ENCODE data around the gene ASS1. TPM values are rescaled to one million over a fixed set of nuclear protein-coding genes. Genes with fewer than 3 reads are reported as not detected.

Gene ASS1
- total and polyA plus RNA-seq, 2 donors (not counting 1 experiment from before 2014, with no cell fraction given): 0.30 to 0.44 TPM

DNA sequence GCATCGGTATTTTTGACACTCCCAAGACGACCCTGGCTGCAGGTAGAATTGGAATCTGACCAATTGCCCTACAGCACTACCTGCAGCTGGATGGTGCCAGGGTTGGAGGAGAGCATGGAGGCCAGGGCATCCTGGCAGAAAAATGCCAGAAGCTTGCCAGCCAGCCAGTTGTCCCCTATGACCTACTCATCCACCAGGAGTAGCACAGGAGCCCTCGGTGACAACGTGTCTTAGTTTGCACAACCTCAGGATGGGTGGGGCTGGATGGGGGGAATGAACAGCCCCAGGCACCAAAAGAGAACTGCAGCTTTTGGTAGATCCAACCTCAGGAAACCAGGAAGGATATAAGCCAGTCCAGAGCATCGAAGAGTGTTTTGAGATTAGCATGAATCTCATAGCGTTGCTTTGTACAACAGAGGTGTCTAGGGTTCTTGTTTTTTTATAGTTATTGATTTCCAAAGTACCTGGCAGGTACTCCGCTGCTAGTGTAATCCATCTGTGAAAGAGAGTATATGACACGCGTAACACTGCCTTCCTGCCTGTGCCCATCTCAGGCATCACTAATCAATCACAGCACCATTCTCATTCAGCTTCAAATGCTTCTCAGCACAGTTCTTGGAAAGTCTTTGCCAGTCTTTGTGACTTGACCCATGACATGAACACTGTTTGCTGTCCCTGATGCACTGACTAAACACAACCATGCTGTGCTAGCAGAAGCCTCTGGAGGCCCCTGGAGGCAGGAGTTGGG lies 36.7 kb upstream of the ASS1 start:
- ChIA-PET POLR2A (no interaction called here), CTCF (no interaction called here)
- no peaks in the 10 kb centered on the region for H4K20me1 ChIP-seq (ENCODE audit: control insufficient read depth, insufficient read depth, low read length, poor library complexity, severe bottlenecking)
- no peaks in the 10 kb centered on the region for H3K79me2 ChIP-seq (ENCODE audit: control insufficient read depth, insufficient read depth, low read length)
- no peak for ATAC-seq (ENCODE audit: low read depth)
- Mint-ChIP-seq H3K4me3 (no peak overlapping the region), H3K9me3 (ENCODE audit: insufficient read depth) (no peaks in the 10 kb centered on the region), H3K27me3 (peaks cover 4% of the 10 kb centered on the region), H3K4me1 (no peaks in the 10 kb centered on the region), H3K27ac (no peak overlapping the region)
- H3K4me1 ChIP-seq (ENCODE audit: control insufficient read depth in 2 of 2, insufficient read depth in 2 of 2, low read length in 2 of 2): no peaks in the 10 kb centered on the region
- no peak for TF ChIP-seq EZH2 (IDR thresholded peaks at IDR 0.05; ENCODE audit: borderline replicate concordance, insufficient read depth, low read depth, low read length, poor library complexity, severe bottlenecking)
- TF ChIP-seq, protein P1, sequence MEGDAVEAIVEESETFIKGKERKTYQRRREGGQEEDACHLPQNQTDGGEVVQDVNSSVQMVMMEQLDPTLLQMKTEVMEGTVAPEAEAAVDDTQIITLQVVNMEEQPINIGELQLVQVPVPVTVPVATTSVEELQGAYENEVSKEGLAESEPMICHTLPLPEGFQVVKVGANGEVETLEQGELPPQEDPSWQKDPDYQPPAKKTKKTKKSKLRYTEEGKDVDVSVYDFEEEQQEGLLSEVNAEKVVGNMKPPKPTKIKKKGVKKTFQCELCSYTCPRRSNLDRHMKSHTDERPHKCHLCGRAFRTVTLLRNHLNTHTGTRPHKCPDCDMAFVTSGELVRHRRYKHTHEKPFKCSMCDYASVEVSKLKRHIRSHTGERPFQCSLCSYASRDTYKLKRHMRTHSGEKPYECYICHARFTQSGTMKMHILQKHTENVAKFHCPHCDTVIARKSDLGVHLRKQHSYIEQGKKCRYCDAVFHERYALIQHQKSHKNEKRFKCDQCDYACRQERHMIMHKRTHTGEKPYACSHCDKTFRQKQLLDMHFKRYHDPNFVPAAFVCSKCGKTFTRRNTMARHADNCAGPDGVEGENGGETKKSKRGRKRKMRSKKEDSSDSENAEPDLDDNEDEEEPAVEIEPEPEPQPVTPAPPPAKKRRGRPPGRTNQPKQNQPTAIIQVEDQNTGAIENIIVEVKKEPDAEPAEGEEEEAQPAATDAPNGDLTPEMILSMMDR (IDR thresholded peaks at IDR 0.05): no peak
- H3K4me2 ChIP-seq (replicated peaks; ENCODE audit: low read depth, low read length, poor library complexity, severe bottlenecking): no peak overlapping the region
- no peak overlapping the region for H3K27ac ChIP-seq (ENCODE audit: low read length in 2 of 2)
- no peak overlapping the region for H3K9ac ChIP-seq (ENCODE audit: low read length)
- no peak overlapping the region for H3K4me3 ChIP-seq (ENCODE audit: control extremely low read depth in 1 of 5, extremely low read depth in 1 of 5, insufficient read depth in 1 of 5, low read depth in 2 of 5, low read length in 4 of 5)
- DNase-seq: no peak
- intact Hi-C loops (cut with micrococcal nuclease): no loop called here
- H2AFZ ChIP-seq (ENCODE audit: insufficient read depth, low read depth, low read length, poor library complexity, severe bottlenecking): no peak overlapping the region
- no peaks in the 10 kb centered on the region for H3K27me3 ChIP-seq (replicated peaks in 1 of 4; ENCODE audit: control extremely low read depth in 1 of 4, control insufficient read depth in 3 of 4, insufficient read depth in 4 of 4, low read length in 3 of 4)
- H3K36me3 ChIP-seq (replicated peaks in 1 of 2; ENCODE audit: control extremely low read depth in 1 of 2, control insufficient read depth in 1 of 2, extremely low read depth in 1 of 2, insufficient read depth in 2 of 2, low read length in 1 of 2): no peaks in the 10 kb centered on the region
- peaks cover 0 to 4% (median 0%) of the 10 kb centered on the region in 3 donors for H3K9me3 ChIP-seq (ENCODE audit: control extremely low read depth in 1 of 3, control insufficient read depth in 2 of 3, insufficient read depth in 1 of 3, low read length in 2 of 3)
- WGBS (ENCODE audit: insufficient coverage): 67% methylated on average over 3 of the region's 9 CpGs

DNA sequence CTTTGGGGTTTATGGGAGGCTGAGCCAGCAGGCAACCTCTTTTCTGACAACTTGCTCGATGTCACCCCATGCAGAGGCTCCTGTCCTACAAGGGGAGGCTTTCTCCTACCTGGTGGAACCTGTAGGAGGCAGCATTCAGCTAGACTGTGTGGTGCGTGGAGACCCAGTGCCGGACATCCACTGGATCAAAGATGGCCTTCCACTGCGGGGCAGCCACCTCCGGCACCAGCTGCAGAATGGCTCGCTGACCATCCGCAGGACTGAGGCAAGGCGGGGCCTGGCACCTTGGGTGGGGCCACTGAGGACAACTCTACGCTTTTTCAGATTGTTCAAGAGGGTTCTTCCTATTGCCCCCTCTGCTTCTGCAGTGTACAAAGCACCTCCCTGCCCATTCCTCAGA lies 36.1 kb upstream of the ASS1 start:
- DNase-seq: no peak
- WGBS (ENCODE audit: insufficient coverage): 94% methylated on average over 9 of the region's 9 CpGs
- POLR2A ChIA-PET: no interaction called here

More for the DNA sequence above, 36.1 kb upstream of the ASS1 start:
- no peak overlapping the region for H3K27ac Mint-ChIP-seq
- no peaks in the 10 kb centered on the region for H3K79me2 ChIP-seq (ENCODE audit: control insufficient read depth, insufficient read depth, low read length)
- no peaks in the 10 kb centered on the region for H3K36me3 ChIP-seq (replicated peaks in 1 of 2; ENCODE audit: control extremely low read depth in 1 of 2, control insufficient read depth in 1 of 2, extremely low read depth in 1 of 2, insufficient read depth in 2 of 2, low read length in 1 of 2)
- H3K4me1 ChIP-seq (ENCODE audit: control insufficient read depth in 2 of 2, insufficient read depth in 2 of 2, low read length in 2 of 2): no peaks in the 10 kb centered on the region
- no peak overlapping the region for H3K4me2 ChIP-seq (replicated peaks; ENCODE audit: low read depth, low read length, poor library complexity, severe bottlenecking)
- H3K4me1 Mint-ChIP-seq: no peaks in the 10 kb centered on the region
- H3K9me3 Mint-ChIP-seq (ENCODE audit: insufficient read depth): no peaks in the 10 kb centered on the region
- no peak for TF ChIP-seq EZH2 (IDR thresholded peaks at IDR 0.05; ENCODE audit: borderline replicate concordance, insufficient read depth, low read depth, low read length, poor library complexity, severe bottlenecking)
- TF ChIP-seq, protein P1 (IDR thresholded peaks at IDR 0.05): no peak
- no peak overlapping the region for H2AFZ ChIP-seq (ENCODE audit: insufficient read depth, low read depth, low read length, poor library complexity, severe bottlenecking)
- no peak for ATAC-seq (ENCODE audit: low read depth)
- intact Hi-C loops (cut with micrococcal nuclease): no loop called here
- H3K4me3 Mint-ChIP-seq: no peak overlapping the region
- H3K4me3 ChIP-seq (ENCODE audit: control extremely low read depth in 1 of 5, extremely low read depth in 1 of 5, insufficient read depth in 1 of 5, low read depth in 2 of 5, low read length in 4 of 5): no peak overlapping the region
- H3K27ac ChIP-seq (ENCODE audit: low read length in 2 of 2): no peak overlapping the region
- H3K9me3 ChIP-seq (ENCODE audit: control extremely low read depth in 1 of 3, control insufficient read depth in 2 of 3, insufficient read depth in 1 of 3, low read length in 2 of 3): peaks cover 0 to 4% (median 0%) of the 10 kb centered on the region in 3 donors
- H3K27me3 Mint-ChIP-seq: peaks cover 3% of the 10 kb centered on the region
- H3K27me3 ChIP-seq (replicated peaks in 1 of 4; ENCODE audit: control extremely low read depth in 1 of 4, control insufficient read depth in 3 of 4, insufficient read depth in 4 of 4, low read length in 3 of 4): no peaks in the 10 kb centered on the region
- no peaks in the 10 kb centered on the region for H4K20me1 ChIP-seq (ENCODE audit: control insufficient read depth, insufficient read depth, low read length, poor library complexity, severe bottlenecking)
- H3K9ac ChIP-seq (ENCODE audit: low read length): no peak overlapping the region
- CTCF ChIA-PET: no interaction called here
